Naive B cell (primary cell): ENCODE measurements around the gene RELB. TPM values are rescaled to one million over a fixed set of nuclear protein-coding genes. Genes with fewer than 3 reads are reported as not detected.

ENCODE experiments used
- ATAC-seq, 2 donors: fragments of 150-1000 bp; cut with Tn5 transposase; 2 replicates each; pipeline ENCODE4 v1.10.0; 2021; ENCODE audit warnings: low read depth in 2 of 2, mild to moderate bottlenecking in 2 of 2, moderate library complexity in 2 of 2
- DNase-seq: peaks from one replicate; pipeline ENCODE4 v3.0.0; 2022
- H3K27ac Mint-ChIP-seq, 6 donors: one replicate each; pipeline ENCODE4 v1.8.0; 2020 to 2022; ENCODE audit warnings: mild to moderate bottlenecking in 6 of 6, mixed read lengths in 6 of 6, moderate library complexity in 5 of 6, inconsistent platforms in 2 of 6
- H3K27me3 Mint-ChIP-seq, 3 donors: one replicate each; pipeline ENCODE4 v1.8.0; 2021 to 2022; ENCODE audit warnings: mixed read lengths in 3 of 3, mild to moderate bottlenecking in 1 of 3
- H3K36me3 Mint-ChIP-seq, 2 donors: one replicate each; pipeline ENCODE4 v1.8.0; 2020 to 2022; ENCODE audit warnings: mixed read lengths in 2 of 2, inconsistent platforms in 1 of 2, mild to moderate bottlenecking in 1 of 2
- H3K4me1 Mint-ChIP-seq, 3 donors: one replicate each; pipeline ENCODE4 v1.8.0; 2020 to 2022; ENCODE audit warnings: mixed read lengths in 3 of 3, inconsistent platforms in 1 of 3, mild to moderate bottlenecking in 1 of 3, moderate library complexity in 1 of 3
- H3K4me3 Mint-ChIP-seq, 8 donors: one replicate each; pipeline ENCODE4 v1.8.0; 2020 to 2022; ENCODE audit warnings: mild to moderate bottlenecking in 8 of 8, mixed read lengths in 8 of 8, moderate library complexity in 8 of 8, inconsistent platforms in 2 of 8
- H3K9me3 Mint-ChIP-seq, 7 donors: one replicate each; pipeline ENCODE4 v1.8.0; 2020 to 2022; ENCODE audit warnings: mixed read lengths in 7 of 7, mild to moderate bottlenecking in 5 of 7, inconsistent platforms in 2 of 7, moderate library complexity in 1 of 7
- polyA plus RNA-seq, 6 donors: library from polyadenylated mRNA; unstranded; fragments of 300-500 nt; fragmentation: Illumina TruSeq; gene quantifications; one replicate each; pipeline ENCODE4 v1.2.3, GENCODE V29; 2021; ENCODE audit warnings: low read depth in 6 of 6

The RELB gene
- polyA plus RNA-seq, 6 donors from 2014 or later, result 29.8 to 72.6 (median 64.7) TPM

DNA sequence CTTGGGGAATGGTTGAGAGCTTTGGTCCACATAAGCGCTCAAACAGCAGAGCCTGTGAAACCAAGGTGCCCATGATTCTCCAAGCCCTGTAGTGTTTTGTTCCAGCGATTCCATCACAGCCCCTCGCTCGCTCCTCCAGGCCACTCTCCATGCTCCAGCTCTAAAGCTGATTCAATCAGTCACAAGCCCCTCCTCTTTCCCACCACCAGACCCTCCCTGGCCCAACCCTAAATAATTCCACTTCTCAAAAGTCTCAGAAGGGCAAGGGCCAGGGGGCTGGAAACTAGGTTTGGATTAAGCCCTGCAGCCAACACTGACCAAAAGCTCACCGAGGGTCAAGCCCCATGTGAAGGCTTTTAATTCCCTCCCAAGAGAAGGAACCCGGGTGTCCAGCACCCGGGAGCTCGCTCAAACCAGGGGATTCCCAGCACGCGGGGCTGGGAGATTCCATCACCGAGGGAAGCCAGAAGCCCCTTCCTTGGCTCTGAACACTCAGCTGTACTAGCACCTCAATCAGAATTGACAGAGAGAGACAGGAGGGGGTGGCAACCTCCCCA lies 73.6 kb downstream of the RELB start:
- H3K4me3 Mint-ChIP-seq, result peak overlapping the region; percentile 89 to 98 (median 95)
- ATAC-seq (no peak), DNase-seq (no peak)
- no peaks in the 10 kb centered on the region for H3K36me3 Mint-ChIP-seq
- no peaks in the 10 kb centered on the region for H3K27me3 Mint-ChIP-seq
- peak overlapping the region in 5 of 6 donors; percentile 80 to 96 (median 91) for H3K27ac Mint-ChIP-seq
- H3K4me1 Mint-ChIP-seq, result peaks cover 32 to 56% (median 42%) of the 10 kb centered on the region in 3 donors
- H3K9me3 Mint-ChIP-seq, result no peaks in the 10 kb centered on the region

DNA sequence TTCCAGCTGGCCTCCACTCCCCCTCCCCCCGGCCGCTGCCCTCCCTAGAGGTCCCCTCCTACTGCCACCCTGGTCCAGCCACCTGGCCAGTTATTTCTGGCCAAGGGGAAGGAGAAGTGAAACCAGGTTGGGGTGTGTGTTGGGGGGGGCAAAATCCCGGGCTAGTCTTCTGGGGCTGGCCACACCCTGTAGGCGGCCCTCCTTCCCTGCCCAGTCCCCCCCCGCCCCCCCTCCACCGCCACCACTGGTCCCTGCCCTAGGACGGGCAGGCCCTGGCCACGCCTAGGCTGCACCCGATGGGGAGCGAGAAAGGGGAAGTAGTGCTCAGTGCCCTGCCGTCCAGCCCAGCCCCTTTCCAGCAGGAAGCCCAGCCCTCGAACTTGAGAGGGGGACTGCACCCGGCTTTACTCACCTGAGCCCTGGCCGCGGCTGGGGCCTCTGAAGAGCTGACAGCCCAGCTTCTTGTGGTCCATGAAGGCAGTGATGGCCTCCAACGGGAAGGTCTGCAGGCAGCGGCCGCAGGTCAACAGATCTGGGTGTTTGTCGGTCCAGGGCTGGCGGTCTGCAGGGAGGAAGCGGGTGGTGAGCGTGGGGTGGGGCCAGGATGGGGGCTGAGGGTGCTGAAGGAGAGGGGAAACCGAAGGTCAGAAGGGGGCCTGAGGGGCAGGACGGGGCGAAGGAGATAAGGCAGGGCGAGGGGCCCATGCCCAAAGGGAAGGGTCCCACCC lies 74.2 kb downstream of the RELB start:
- Mint-ChIP-seq H3K4me1 (peaks cover 32 to 61% (median 44%) of the 10 kb centered on the region in 3 donors), H3K36me3 (no peaks in the 10 kb centered on the region), H3K27me3 (no peaks in the 10 kb centered on the region), H3K27ac (peak overlapping the region; percentile 89 to 96 (median 95)), H3K9me3 (no peaks in the 10 kb centered on the region), H3K4me3 (peak overlapping the region; percentile 89 to 98 (median 95))
- DNase-seq (peak; percentile 88), ATAC-seq (peak; percentile 54 to 69)

DNA sequence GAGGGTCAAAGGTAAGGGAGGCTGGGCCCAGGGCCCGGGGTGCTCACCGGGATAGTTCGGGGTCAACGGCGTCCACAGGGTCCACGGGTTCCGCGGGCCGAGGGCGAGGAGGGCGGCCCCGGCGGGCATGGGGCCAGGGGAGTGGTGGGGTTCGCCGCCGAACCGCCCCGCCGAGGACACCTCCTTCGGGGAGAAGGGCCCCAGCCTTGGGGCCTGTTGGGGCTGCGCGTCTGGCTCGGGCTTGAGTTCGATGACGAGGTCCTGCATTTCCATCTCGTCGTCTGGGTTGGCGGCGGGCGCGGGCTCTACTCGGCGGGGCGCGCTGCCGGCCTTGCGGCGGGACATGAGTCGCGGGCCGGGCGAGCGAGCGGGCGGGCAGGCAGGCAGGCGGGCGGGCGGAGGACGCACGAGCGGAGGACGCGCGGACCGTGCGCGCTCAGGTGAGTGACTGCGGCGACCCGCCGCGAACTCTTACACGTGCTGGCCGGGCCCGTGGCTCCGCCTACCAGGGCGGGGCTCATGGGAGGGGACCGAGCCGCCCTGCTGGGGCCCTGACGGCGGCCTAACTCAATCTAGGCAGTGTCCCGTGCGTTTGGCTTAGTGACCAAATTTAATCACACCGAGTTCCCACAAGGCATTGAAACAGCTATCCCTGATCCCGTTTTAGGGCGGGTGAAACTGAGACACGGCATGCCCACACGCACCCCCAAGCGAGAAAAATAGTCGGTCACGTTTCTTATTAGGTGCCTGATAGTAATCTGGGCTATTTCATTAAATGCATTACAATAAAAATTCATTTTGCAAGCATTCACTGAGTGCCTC lies 75.0 kb downstream of the RELB start, which contains the start of gene ZNF296:
Gene ZNF296 (minus strand): TSS at position 450 of the 822 bp plus-strand sequence. CDS start 105 bp downstream, at position 345.
- Mint-ChIP-seq H3K9me3 (no peaks in the 10 kb centered on the region), H3K36me3 (no peaks in the 10 kb centered on the region), H3K27me3 (no peaks in the 10 kb centered on the region), H3K4me1 (peaks cover 36 to 61% (median 51%) of the 10 kb centered on the region in 3 donors), H3K4me3 (peak within 1 kb of the TSS; percentile 89 to 98 (median 95)), H3K27ac (peak within 1 kb of the TSS; percentile 89 to 96 (median 94))
- peak; percentile 80 for DNase-seq
- ATAC-seq, result peak; percentile 56 to 63

DNA sequence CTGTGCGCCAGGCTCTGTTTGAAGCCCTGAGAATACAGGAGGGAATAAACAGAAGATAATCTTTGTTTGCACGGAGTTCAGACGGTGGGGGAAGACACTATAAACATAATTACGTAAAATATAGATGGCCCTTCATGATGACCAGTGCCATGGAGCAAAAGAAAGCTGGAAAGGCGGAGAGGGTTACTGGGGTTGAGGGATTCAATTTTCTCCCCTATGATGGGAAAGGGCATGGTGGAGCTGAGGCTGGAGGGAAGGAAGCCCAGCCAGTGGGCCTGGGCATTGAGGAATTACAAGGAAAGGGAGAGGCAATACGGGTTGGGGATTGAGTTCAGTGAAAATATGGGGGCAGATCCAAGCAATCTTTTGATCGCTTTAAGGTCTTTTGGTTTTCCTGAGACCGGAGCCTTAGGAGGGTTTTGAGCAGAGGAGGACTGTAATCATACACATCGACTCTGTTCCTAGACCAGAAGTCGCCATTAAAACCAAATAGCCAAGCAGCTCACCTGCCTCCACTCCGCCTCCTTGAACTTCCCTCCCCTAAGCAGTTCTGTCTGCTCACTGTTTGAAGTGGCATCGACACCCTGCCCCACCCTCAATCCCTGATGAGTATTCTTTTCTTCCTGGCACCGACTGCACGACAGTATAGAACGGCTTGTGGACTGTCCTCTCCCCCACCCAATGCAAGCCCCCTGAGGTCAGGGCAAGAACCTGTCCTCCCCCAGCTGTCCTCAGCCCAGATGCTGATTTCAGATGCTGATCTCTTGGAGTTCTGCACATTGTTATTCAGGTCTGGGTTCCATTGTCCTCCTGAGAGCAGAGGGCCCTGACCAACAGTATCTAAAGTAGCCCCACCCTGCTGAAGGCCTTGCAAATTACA lies 75.8 kb downstream of the RELB start:
- no peak for ATAC-seq
- peaks cover 4 to 6% of the 10 kb centered on the region in 2 donors for H3K36me3 Mint-ChIP-seq
- peak overlapping the region; percentile 42 to 95 (median 90) for H3K27ac Mint-ChIP-seq
- no peaks in the 10 kb centered on the region for H3K9me3 Mint-ChIP-seq
- H3K27me3 Mint-ChIP-seq, result no peaks in the 10 kb centered on the region
- peak overlapping the region; percentile 89 to 98 (median 95) for H3K4me3 Mint-ChIP-seq
- DNase-seq, result no peak
- H3K4me1 Mint-ChIP-seq, result peaks cover 44 to 65% (median 60%) of the 10 kb centered on the region in 3 donors

DNA sequence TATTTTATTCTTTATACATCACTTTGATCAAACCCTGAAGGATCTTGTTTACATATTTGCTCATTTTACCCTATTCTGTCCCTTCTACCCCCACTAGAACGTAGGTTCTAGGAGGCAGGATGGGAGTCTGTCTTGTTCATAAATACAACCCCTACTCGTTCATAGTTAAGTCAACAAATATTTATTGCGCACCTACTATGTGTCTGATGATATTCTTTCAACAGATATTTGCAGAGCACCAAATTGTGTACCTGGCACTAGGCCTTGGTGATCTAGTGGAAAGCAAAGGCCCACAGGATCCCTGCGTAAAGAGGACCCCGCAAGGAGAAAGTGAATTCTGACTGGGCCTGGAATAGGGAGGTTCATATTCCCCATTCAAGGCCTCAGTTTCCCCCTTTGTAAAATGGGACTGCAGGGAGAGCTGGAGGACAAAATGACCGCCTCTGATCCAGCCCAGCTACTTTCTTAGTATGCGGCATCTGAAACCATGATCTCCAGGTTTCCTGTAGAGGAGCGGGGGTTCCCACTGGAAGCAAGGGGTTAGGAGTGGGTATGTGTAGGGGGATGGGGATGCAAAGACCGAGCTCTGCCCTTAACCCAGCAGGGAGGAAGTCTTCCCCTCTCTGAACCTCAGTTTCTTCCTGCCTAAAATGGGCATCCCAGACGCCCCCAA lies 77.3 kb downstream of the RELB start:
- DNase-seq, result no peak

GRCh38 chr19:45079063-45079910 lies 78.0 kb downstream of the RELB start, which contains the start of gene GEMIN7:
Gene GEMIN7 (plus strand): TSS chr19:45079260. CDS start chr19:45090115, 10,855 bp downstream.
- H3K27me3 Mint-ChIP-seq, result no peaks in the 10 kb centered on the region
- peak within 1 kb of the TSS; percentile 93 to 98 (median 96) for H3K4me3 Mint-ChIP-seq
- H3K4me1 Mint-ChIP-seq, result peaks cover 43 to 63% (median 59%) of the 10 kb centered on the region in 3 donors
- H3K27ac Mint-ChIP-seq, result peak within 1 kb of the TSS; percentile 93 to 97 (median 95)
- H3K9me3 Mint-ChIP-seq, result no peaks in the 10 kb centered on the region
- H3K36me3 Mint-ChIP-seq, result peaks cover 6 to 10% of the 10 kb centered on the region in 2 donors
- DNase-seq, result peak; percentile 81
- peak; percentile 43 to 49 for ATAC-seq

More for the DNA sequence above, 77.3 kb downstream of the RELB start:
- Mint-ChIP-seq H3K27ac (peak overlapping the region; percentile 39 to 97 (median 95)), H3K4me1 (peaks cover 43 to 63% (median 62%) of the 10 kb centered on the region in 3 donors), H3K4me3 (peak overlapping the region; percentile 56 to 98 (median 94)), H3K9me3 (no peaks in the 10 kb centered on the region), H3K36me3 (peaks cover 6 to 10% of the 10 kb centered on the region in 2 donors), H3K27me3 (no peaks in the 10 kb centered on the region)
- no peak for ATAC-seq

GRCh38 chr19:45079911-45080370 lies 78.7 kb downstream of the RELB start:
- Mint-ChIP-seq H3K9me3 (no peaks in the 10 kb centered on the region), H3K27me3 (no peaks in the 10 kb centered on the region), H3K36me3 (peaks cover 6 to 10% of the 10 kb centered on the region in 2 donors), H3K4me3 (peak overlapping the region; percentile 93 to 98 (median 96)), H3K27ac (peak overlapping the region; percentile 93 to 97 (median 95)), H3K4me1 (peaks cover 40 to 58% (median 52%) of the 10 kb centered on the region in 3 donors)
- DNase-seq (no peak), ATAC-seq (no peak)

DNA sequence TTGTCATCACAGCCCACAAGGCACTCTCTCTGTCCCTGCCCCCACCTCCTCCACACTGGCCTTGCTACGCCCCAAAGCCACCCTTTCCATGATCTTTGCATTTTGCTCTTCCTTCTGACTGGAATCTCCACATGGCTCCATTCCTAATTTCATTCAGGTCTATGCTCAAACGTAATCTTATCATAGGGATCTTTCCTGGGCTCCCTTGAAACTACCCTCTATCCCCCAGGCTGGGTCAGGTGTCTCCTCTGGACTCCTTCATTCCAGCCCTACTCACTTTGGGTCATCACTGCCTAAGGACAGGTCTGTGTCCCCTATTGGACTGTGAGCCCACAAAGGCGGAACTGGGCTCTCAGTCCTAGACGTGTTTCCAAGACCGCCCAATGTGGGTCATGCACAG lies 80.9 kb downstream of the RELB start:
- no peak for ATAC-seq
- peaks cover 6 to 10% of the 10 kb centered on the region in 2 donors for H3K36me3 Mint-ChIP-seq
- peak overlapping the region in 2 of 6 donors; percentile 15 to 85 for H3K27ac Mint-ChIP-seq
- peak overlapping the region in 7 of 8 donors; percentile 22 to 78 (median 56) for H3K4me3 Mint-ChIP-seq
- H3K27me3 Mint-ChIP-seq, result no peaks in the 10 kb centered on the region
- no peaks in the 10 kb centered on the region for H3K9me3 Mint-ChIP-seq
- peaks cover 32 to 57% (median 45%) of the 10 kb centered on the region in 3 donors for H3K4me1 Mint-ChIP-seq
- DNase-seq, result no peak

- ATAC-seq, result no peak
- H3K27me3 Mint-ChIP-seq, result no peaks in the 10 kb centered on the region
- H3K4me3 Mint-ChIP-seq, result peak overlapping the region in 1 of 8 donors; percentile 27
- H3K9me3 Mint-ChIP-seq, result peaks cover 0 to 2% (median 0%) of the 10 kb centered on the region in 7 donors
- no peak for DNase-seq
- H3K27ac Mint-ChIP-seq, result peak overlapping the region in 3 of 6 donors; percentile 3 to 84 (median 66)
- H3K36me3 Mint-ChIP-seq, result peaks cover 10 to 13% of the 10 kb centered on the region in 2 donors
- H3K4me1 Mint-ChIP-seq, result peaks cover 22 to 50% (median 23%) of the 10 kb centered on the region in 3 donors
These were observed 85.2 kb downstream of the RELB start for GRCh38 chr19:45086480-45086879.

DNA sequence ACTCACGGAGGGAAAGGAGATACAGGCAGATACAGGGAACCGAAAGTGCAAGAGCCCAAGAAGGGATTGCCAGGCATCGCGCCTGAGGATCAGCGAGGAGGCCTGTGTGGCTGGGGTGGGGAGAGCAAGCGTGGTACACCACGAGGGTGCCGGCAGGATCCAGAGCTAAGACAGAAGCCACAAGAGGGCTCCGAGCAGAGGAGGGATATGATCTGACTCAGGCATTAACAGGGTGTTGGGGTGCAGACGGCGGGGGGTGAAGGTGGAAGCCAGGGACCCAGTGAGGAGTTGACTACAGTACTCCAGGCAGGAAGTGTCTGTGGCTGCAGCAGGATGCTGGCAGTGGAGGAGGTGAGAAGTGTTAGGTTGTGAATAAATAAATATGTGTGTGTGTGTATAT lies 86.3 kb downstream of the RELB start:
- no peak for ATAC-seq

More for the DNA sequence above, 86.3 kb downstream of the RELB start:
- Mint-ChIP-seq H3K9me3 (peaks cover 0 to 2% (median 0%) of the 10 kb centered on the region in 7 donors), H3K36me3 (peaks cover 0 to 7% of the 10 kb centered on the region in 2 donors), H3K27me3 (no peaks in the 10 kb centered on the region), H3K4me1 (peaks cover 22 to 51% (median 23%) of the 10 kb centered on the region in 3 donors), H3K27ac (peak overlapping the region in 4 of 6 donors; percentile 64 to 96 (median 87)), H3K4me3 (peak overlapping the region in 4 of 8 donors; percentile 26 to 76 (median 50))
- no peak for DNase-seq
